ENCODE results near the gene ACER1.
"Not testable (repeated sequence)": the region's sequence is repeated elsewhere in the genome, so short reads cannot be mapped to it uniquely, and the experiment has no call there.

Gene ACER1

GRCh38 chr19:6286676-6287075, 46.7 kb downstream of the ACER1 start:
- DNase-seq: no peak

- not testable (repeated sequence) for DNase-seq
These were observed 51.0 kb downstream of the ACER1 start for GRCh38 chr19:6282393-6282792.

- no peak for DNase-seq
These were observed 53.4 kb downstream of the ACER1 start, which contains the start of gene MLLT1 for GRCh38 chr19:6279931-6280591. TSS of gene MLLT1 (minus strand) at chr19:6279975. CDS start at chr19:6279784, 191 bp downstream.

GRCh38 chr19:6279620-6279930, 53.8 kb downstream of the ACER1 start:
- no peak for DNase-seq

GRCh38 chr19:6278740-6279619, 54.4 kb downstream of the ACER1 start:
- DNase-seq: no peak

- no peak for DNase-seq
These were observed 55.4 kb downstream of the ACER1 start for GRCh38 chr19:6278051-6278450.

GRCh38 chr19:6276447-6276846, 57.0 kb downstream of the ACER1 start:
- no peak for DNase-seq

- no peak for DNase-seq
These were observed 58.2 kb downstream of the ACER1 start for GRCh38 chr19:6275170-6275744.

- DNase-seq: no peak
These were observed 58.7 kb downstream of the ACER1 start for GRCh38 chr19:6274756-6275155.

GRCh38 chr19:6273701-6274601, 59.5 kb downstream of the ACER1 start:
- DNase-seq: no peak

- DNase-seq: no peak
These were observed 60.4 kb downstream of the ACER1 start for GRCh38 chr19:6272913-6273600.

GRCh38 chr19:6272411-6272791, 61.0 kb downstream of the ACER1 start:
- DNase-seq: no peak

- DNase-seq: no peak
These were observed 61.5 kb downstream of the ACER1 start for GRCh38 chr19:6271721-6272410.

GRCh38 chr19:6271251-6271650, 62.2 kb downstream of the ACER1 start:
- no peak for DNase-seq

- DNase-seq: no peak
These were observed 62.6 kb downstream of the ACER1 start for GRCh38 chr19:6270822-6271221.

GRCh38 chr19:6270076-6270745, 63.2 kb downstream of the ACER1 start:
- no peak for DNase-seq

- no peak for DNase-seq
These were observed 64.1 kb downstream of the ACER1 start for GRCh38 chr19:6269101-6269886.

- no peak for DNase-seq
These were observed 65.0 kb downstream of the ACER1 start for GRCh38 chr19:6268382-6268771.

- no peak for DNase-seq
These were observed 65.6 kb downstream of the ACER1 start for GRCh38 chr19:6267552-6268381.

Data from NCI-H187 treated with DMSO at 0.1 percent for 48 hours (cell line).